ENCODE data around the gene NRG3.

GRCh38 chr10:82934429-82934828, 1059.4 kb downstream of the NRG3 start:
- no peak for TF ChIP-seq RAD21 (IDR thresholded peaks at IDR 0.05; ENCODE audit: low read length)
- no peak for TF ChIP-seq POLR2A (IDR thresholded peaks at IDR 0.05; ENCODE audit: low read depth, low read length)
- no peak for TF ChIP-seq CTCF (conservative IDR thresholded peaks at IDR 0.05; ENCODE audit: low read depth, low read length)
- TF ChIP-seq CEBPB (IDR thresholded peaks at IDR 0.05; ENCODE audit: low read depth, low read length), result no peak
- no peak for TF ChIP-seq BHLHE40 (IDR thresholded peaks at IDR 0.05; ENCODE audit: low read depth, low read length)
- no peak for TF ChIP-seq MAFK (IDR thresholded peaks at IDR 0.05; ENCODE audit: low read depth, low read length)
- no peak for TF ChIP-seq MXI1 (IDR thresholded peaks at IDR 0.05; ENCODE audit: borderline replicate concordance, low read depth, low read length)
- no peak for TF ChIP-seq FOS (IDR thresholded peaks at IDR 0.05; ENCODE audit: low read depth, low read length)
- TF ChIP-seq NFE2L2 (IDR thresholded peaks at IDR 0.05; ENCODE audit: low read depth, low read length), result no peak
- TF ChIP-seq RCOR1 (IDR thresholded peaks at IDR 0.05; ENCODE audit: insufficient replicate concordance, low read length), result no peak
- no peak for TF ChIP-seq RFX5 (IDR thresholded peaks at IDR 0.05; ENCODE audit: low read depth, low read length)
- TF ChIP-seq USF2 (IDR thresholded peaks at IDR 0.05; ENCODE audit: low read depth, low read length), result no peak
- no peak for TF ChIP-seq ELK1 (IDR thresholded peaks at IDR 0.05; ENCODE audit: borderline replicate concordance, low read depth, low read length)
- no peak for TF ChIP-seq CHD1 (IDR thresholded peaks at IDR 0.05; ENCODE audit: low read depth, low read length)

Data from IMR-90 (cell line).